NOMO-1 treated with dmso at 0.1 percent for 144 hours (cell line): Measurements from ENCODE around the gene ADGRL2.

Source experiments
- DNase-seq: peaks from one replicate; lab custom pipeline; 2025; ENCODE audit not compliant: unreplicated experiment; lab: John Stamatoyannopoulos, UW

ADGRL2 gene

DNA sequence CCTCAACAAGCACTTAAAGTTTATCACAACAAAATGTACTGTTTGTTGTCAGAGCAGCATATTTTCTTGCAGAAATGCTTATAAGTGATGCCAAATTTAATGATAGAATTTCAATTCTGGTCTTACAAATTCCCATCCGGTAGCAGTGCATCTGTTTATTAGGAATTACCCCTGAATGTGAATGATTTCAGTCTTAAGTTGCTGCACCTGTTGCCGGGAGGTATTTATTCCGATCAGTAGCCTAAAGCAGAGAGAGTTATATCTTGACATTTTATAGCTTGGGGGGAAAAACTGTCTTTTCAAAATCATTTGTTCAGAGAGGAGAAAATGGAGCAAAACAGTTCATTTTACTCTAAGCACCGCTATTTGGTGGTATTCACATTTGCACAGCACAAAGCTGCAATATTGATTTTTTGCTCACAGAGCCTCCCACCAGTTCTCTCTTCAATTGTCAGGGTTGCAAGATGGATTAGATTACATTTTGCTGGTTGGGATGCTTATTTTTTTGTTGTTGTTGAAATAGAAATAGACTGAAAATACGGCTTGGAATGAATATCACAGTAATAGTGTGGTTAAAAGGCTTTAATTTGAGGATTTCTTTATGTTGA is 98.6 kb downstream of the ADGRL2 start:
- no peak for DNase-seq

DNA sequence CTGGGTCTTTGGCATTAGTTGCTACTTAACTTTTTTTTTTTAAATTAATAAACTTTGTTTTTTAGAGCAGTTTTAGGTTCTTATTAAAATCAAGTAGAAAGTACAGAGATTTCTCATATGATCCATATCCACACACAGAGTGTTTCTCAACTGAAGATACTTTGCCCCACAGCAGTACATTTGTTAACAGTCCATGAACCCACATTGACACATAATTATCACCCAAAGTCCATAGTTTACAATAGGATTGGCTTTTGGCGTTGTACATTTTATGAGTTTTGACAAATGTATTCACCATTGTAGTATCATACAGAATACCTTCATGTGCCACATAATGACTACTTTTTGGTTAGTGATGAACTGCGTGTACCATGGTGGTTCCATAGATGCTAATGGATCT is 106.8 kb downstream of the ADGRL2 start:
- DNase-seq, result no peak

GRCh38 chr1:81912383-81912782 is 111.6 kb downstream of the ADGRL2 start:
- DNase-seq, result no peak

DNA sequence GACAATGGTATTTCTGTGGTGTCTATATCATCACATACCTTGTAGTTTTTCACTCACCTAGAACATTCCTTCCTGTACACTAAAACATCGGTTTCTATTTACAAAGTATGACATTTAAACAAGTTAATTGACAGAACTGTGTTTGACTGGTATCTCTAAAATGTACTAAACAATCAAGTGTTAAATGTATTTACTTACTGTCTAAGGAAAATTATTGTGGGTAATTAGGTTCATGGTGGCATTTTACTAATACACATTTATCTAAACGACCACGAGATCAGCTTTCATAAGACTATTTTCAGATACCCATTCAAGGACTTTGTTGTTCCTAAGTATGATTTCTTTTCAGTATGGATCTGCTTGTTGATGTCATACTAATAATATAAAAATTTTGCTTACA is 115.2 kb downstream of the ADGRL2 start:
- DNase-seq, result no peak

DNA sequence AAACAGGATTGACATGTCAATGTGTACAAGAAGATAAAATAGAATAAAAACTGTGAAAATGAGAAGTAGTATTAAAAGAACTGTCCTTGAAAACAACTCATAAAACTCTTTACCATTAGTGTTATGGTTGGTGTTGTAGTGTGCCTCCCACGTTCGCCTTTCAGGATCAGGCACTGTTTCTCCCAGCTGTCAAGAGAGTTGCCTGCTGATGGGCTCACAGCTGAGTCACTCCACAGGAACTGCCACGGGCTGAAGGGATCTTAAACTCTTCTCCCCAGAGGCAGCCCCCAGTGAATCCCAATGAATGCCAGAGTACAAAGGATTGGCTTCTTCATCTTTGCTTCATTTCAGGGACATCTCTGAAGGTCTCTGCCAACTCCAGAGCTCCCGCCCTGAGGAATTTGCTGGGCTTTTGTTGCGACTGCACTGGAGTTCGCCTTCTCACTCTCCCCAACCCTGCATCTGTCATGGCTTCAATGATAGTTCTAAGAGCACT is 119.6 kb downstream of the ADGRL2 start:
- DNase-seq, result no peak

DNA sequence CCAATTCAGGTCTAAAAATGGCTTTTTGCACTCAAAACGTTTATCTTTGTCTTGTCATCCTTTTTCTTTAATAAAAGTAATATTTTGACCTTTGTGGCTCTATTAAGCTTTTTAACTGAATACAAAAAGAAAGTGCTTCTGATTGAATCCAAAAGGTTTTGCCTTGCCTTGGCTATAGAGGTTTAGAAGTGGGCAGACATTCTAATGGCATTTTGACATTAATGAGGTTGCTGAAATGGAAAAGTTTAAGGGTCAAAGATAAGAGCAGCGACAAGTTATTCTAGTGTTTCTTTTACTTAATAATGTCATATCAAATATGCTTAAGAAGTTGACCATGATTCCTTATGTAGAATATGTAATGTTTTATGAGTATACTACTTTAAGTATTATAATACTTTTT is 120.2 kb downstream of the ADGRL2 start:
- DNase-seq, result no peak

GRCh38 chr1:81921344-81921743 is 120.6 kb downstream of the ADGRL2 start:
- no peak for DNase-seq

- no peak for DNase-seq
Observed at GRCh38 chr1:81921851-81922462, 121.2 kb downstream of the ADGRL2 start.

GRCh38 chr1:81922955-81923354 is 122.2 kb downstream of the ADGRL2 start:
- no peak for DNase-seq

DNA sequence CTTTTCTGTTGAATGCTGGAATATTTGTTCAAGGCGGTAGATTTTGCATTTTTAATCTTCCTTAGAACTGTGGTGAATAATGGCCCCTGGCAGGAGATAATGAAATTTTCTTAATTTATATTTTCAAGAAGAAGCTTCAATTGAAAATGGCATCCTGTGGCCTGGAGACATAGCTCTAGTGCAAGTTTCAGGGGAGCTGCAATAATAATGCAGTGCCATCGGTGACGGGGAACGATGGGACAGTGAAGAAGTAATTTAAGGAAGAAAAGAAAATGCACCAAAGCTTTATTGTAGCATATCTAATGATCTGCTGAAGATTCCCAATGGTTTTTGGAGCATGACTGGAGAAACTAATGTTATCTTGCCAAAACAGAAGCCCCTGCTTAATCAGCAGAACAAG is 128.4 kb downstream of the ADGRL2 start:
- no peak for DNase-seq

DNA sequence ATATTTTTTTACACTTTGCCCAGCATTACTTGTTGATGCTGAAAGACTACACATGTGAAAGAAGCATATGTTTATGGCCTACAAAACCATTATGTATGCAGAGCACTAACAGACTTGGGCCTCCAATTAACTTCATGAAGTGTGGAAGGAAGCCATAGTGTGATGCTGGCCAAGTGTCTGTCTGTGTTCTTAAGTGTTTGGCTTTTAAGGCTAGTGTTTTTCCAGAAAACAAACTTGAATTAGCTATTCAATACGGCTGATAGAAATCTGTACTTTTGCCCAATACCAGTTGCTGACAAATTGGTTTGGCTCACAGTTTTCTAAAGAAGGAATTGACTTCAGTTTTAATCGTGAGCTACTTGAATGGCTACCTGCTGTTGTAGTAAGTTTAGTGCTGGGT is 136.1 kb downstream of the ADGRL2 start:
- DNase-seq, result no peak

GRCh38 chr1:81937791-81938450 is 137.2 kb downstream of the ADGRL2 start:
- no peak for DNase-seq

- DNase-seq, result no peak
Observed at GRCh38 chr1:81948495-81948894, 147.8 kb downstream of the ADGRL2 start.

GRCh38 chr1:81949421-81949820 is 148.7 kb downstream of the ADGRL2 start:
- no peak for DNase-seq

DNA sequence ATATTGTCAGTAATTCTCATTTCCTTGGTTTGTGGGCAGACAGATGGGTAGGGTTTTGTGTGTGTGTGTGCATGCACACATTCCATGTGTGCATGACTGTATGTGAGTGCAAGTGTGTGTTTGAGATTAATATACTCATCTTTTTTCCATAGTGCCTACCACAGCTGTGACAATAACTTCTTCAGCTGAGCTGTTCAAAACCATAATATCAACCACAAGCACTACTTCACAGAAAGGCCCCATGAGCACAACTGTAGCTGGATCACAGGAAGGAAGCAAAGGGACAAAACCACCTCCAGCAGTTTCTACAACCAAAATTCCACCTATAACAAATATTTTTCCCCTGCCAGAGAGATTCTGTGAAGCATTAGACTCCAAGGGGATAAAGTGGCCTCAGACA is 149.3 kb downstream of the ADGRL2 start:
- DNase-seq, result no peak

- no peak for DNase-seq
Observed at GRCh38 chr1:81950591-81951244, 150.0 kb downstream of the ADGRL2 start.

DNA sequence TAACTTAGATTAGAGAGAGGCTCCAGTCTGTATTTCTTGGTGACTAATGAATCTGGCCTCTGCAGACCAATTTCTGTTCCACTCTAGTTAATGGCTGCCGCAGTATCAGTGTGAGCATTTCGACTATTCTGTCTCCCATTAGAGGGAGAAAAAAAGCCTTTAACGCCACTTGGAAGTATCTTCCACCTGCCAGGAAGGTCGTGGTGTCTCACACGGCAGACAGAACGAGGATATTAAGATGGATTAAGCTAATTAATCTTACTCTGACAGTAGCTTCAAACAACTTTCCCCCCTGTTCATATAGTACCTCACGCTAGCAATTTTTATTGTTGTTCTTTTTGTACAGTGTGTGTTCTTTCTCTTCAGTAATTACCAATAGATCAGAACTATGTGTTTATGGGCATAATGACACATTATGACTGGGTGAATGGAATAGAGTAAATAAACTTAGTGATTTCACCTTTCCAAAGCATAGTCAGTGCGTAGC is 153.8 kb downstream of the ADGRL2 start:
- DNase-seq, result no peak

DNA sequence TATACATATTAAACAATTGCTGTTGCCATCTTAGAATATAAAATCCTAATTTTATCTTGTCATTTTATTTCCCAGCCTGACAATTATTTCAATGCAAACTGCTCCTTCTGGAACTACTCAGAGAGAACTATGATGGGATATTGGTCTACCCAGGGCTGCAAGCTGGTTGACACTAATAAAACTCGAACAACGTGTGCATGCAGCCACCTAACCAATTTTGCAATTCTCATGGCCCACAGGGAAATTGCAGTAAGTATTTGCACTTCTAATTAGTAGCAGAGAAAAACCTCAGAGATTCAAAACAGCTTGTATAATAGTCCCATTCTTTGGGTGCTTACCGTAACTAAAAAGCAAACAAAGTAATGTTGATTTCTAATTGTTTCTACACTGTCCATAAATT is 167.2 kb downstream of the ADGRL2 start:
- no peak for DNase-seq

DNA sequence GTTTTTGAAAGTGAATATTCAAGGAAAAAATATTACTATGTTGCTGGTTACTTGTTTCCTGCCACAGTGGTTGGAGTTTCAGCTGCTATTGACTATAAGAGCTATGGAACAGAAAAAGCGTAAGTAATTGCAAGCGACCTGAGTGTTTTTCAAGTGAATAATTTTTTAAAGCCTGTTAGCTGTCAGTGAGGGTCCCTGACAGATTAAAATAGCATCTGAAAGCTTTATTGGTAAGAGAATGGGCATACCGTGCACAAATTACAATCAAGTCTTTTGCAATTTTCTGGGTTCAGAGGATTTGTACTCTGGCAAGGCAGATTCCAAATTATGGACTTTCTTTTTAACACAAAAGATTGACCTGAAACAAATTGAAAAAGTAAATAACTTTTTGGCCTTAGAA is 169.7 kb downstream of the ADGRL2 start:
- DNase-seq, result no peak

- DNase-seq, result no peak
Observed at GRCh38 chr1:81974222-81974841, 173.6 kb downstream of the ADGRL2 start.

DNA sequence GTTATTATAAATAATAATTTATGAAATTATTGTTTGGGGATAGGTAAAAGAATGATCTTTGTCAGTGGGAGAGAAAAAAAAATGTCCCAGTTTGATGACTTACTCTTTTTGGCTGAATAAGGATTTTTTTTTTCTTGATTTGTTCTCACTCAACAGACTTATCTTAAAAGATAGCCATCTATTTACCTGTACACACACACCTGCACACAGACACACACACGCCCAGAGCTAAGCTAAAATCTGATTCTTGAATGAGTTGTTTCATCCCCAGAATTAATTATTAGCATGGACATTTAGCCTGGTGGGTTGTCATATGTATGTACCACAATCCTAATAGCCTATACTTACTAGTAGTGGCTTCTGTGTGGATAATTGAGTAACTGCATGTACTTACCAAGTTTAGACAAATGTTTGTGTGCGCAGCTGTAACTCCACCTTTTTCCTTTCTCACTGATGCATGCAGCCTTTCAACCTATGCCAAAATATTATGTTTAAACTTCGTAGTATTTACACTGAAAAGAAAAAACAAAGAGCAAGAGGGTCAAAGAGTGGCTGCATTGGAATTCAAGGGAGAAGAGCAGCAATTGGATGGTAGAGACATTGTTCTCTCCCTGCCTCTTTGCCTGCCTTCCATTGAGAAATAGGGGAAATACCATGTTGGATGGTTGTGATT is 174.3 kb downstream of the ADGRL2 start:
- DNase-seq, result no peak
